A549 (cell line): ENCODE data around the gene RHCG. TPM values are rescaled to one million over a fixed set of nuclear protein-coding genes. Genes with fewer than 3 reads are reported as not detected.
A peak's percentile ranks its signal among the peaks of the same experiment; 100 is the strongest.

ENCODE experiments used
- ATAC-seq, 2 experiments: fragments of 200-7000 bp in 1 of 2; fragments of >200 bp in 1 of 2; cut with Nextera tagmentation in 1 of 2; cut with Tn5 transposase in 1 of 2; 3 replicates each; pipeline versions ENCODE4 v1.8.0 to v1.9.1; 2018 to 2020; ENCODE audit warnings: mild to moderate bottlenecking in 1 of 2, moderate library complexity in 1 of 2
- CTCF ChIA-PET: fragments of 300-600 bp; sonication (Branson Sonifier 250); formaldehyde crosslinking; extraction: SDS; loops from one replicate; lab custom pipeline; 2021; ENCODE audit warnings: antibody characterized with exemption, inconsistent platforms; lab: Yijun Ruan, JAX
- POLR2A ChIA-PET: fragments of 350-600 bp; formaldehyde crosslinking; extraction: SDS; loops from one replicate; lab custom pipeline; 2021; ENCODE audit warnings: antibody characterized with exemption, inconsistent platforms; lab: Yijun Ruan, JAX
- DNase-seq, 2 experiments: peaks; one replicate each; pipeline versions ENCODE4 v3.0.0 to v3.0.0-alpha.2; 2011 to 2016; ENCODE audit warnings: low read depth in 1 of 2, low spot score in 1 of 2
- FAIRE-seq: peaks from 2 replicates; lab custom pipeline; 2011; peaks lifted over from hg19 to GRCh38; lab: Jason Lieb, UNC
- H3K27ac ChIP-seq, 2 experiments: fragments of >200 bp; sonication (Bioruptor Twin); formaldehyde crosslinking; 3 replicates each; pipeline ENCODE4 v1.5.1; 2016 to 2017
- H3K4me1 ChIP-seq: fragments of >200 bp; sonication (Bioruptor Twin); formaldehyde crosslinking; 3 replicates; pipeline ENCODE4 v1.6.1; 2016
- H3K4me2 ChIP-seq: fragments of >200 bp; sonication (Bioruptor Twin); formaldehyde crosslinking; 3 replicates; pipeline ENCODE4 v1.6.1; 2016
- H3K4me3 ChIP-seq: fragments of >200 bp; sonication (Bioruptor Twin); formaldehyde crosslinking; 3 replicates; pipeline ENCODE4 v1.5.1; 2016
- H3K9me3 ChIP-seq: fragments of >200 bp; sonication (Bioruptor Twin); formaldehyde crosslinking; 3 replicates; pipeline ENCODE4 v1.6.1; 2016
- BCL3 ChIP-seq: fragments of >200 bp; sonication (Bioruptor Twin); formaldehyde crosslinking; IDR thresholded peaks from 3 replicates; pipeline ENCODE4 v1.6.1; 2016
- CBX2 ChIP-seq: fragments of 200-600 bp; sonication (generic); IDR thresholded peaks from 2 replicates; pipeline ENCODE4 v1.6.1; 2016; ENCODE audit warnings: low read depth, mild to moderate bottlenecking, borderline replicate concordance
- CHD2 ChIP-seq: fragments of 150-350 bp; IDR thresholded peaks from 2 replicates; pipeline ENCODE4 v1.6.1; 2014; ENCODE audit warnings: low read length; ENCODE audit not compliant: partially characterized antibody
- EHMT2 ChIP-seq: fragments of 200-600 bp; sonication (generic); IDR thresholded peaks from 2 replicates; pipeline ENCODE4 v1.6.1; 2016; ENCODE audit warnings: antibody characterized with exemption, low read depth, mild to moderate bottlenecking, moderate library complexity
- ELK1 ChIP-seq: fragments of 150-350 bp; IDR thresholded peaks from 2 replicates; pipeline ENCODE4 v1.6.1; 2014; ENCODE audit warnings: low read depth, mild to moderate bottlenecking, low read length
- EP300 ChIP-seq, 2 experiments: fragments of >200 bp; sonication (Bioruptor Twin); formaldehyde crosslinking; IDR thresholded peaks; 2 replicates in 1 of 2; 3 replicates in 1 of 2; pipeline ENCODE4 v1.6.1; 2016 to 2017
- FOXS1 ChIP-seq: fragments of 250-450 bp; sonication (Bioruptor Pico); IDR thresholded peaks from 2 replicates; pipeline ENCODE4 v1.5.0; 2020; ENCODE audit warnings: mild to moderate bottlenecking, moderate library complexity
- HDAC2 ChIP-seq: fragments of 200-600 bp; sonication (generic); IDR thresholded peaks from 2 replicates; pipeline ENCODE4 v1.6.1; 2016
- HEYL ChIP-seq: fragments of 250-450 bp; sonication (Bioruptor Pico); IDR thresholded peaks from 2 replicates; pipeline ENCODE4 v1.8.0; 2021; ENCODE audit warnings: mild to moderate bottlenecking, moderate library complexity
- PHF8 ChIP-seq: fragments of 200-600 bp; sonication (generic); IDR thresholded peaks from 2 replicates; pipeline ENCODE4 v1.6.1; 2016; ENCODE audit warnings: low read depth, mild to moderate bottlenecking, antibody characterized with exemption, moderate library complexity, borderline replicate concordance
- POLR2A ChIP-seq: IDR thresholded peaks from 2 replicates; pipeline ENCODE4 v1.6.1; 2012; ENCODE audit warnings: mild to moderate bottlenecking, low read length
- RAD21 ChIP-seq, 2 experiments: fragments of >200 bp in 1 of 2; sonication (Bioruptor Twin) in 1 of 2; formaldehyde crosslinking in 1 of 2; IDR thresholded peaks in 1 of 2; conservative IDR thresholded peaks in 1 of 2; 2 replicates in 1 of 2; 3 replicates in 1 of 2; pipeline ENCODE4 v1.6.1; 2012 to 2018; ENCODE audit warnings: inconsistent platforms in 1 of 2
- SREBF2 ChIP-seq: fragments of 450-650 bp; IDR thresholded peaks from 2 replicates; pipeline ENCODE4 v1.6.1; 2014; ENCODE audit warnings: mild to moderate bottlenecking, moderate library complexity
- TFCP2L1 ChIP-seq: fragments of 250-450 bp; sonication (Bioruptor Pico); IDR thresholded peaks from 2 replicates; pipeline ENCODE4 v1.5.0; 2021; ENCODE audit warnings: mild to moderate bottlenecking
- TP53 ChIP-seq: fragments of 250-450 bp; sonication (Bioruptor Pico); IDR thresholded peaks from 2 replicates; pipeline ENCODE4 v1.5.0; 2021; ENCODE audit warnings: mild to moderate bottlenecking, moderate library complexity
- ZC3H11A ChIP-seq: fragments of 450-650 bp; IDR thresholded peaks from 2 replicates; pipeline ENCODE4 v1.6.1; 2014; ENCODE audit warnings: antibody characterized with exemption, mild to moderate bottlenecking
- ZFP36 ChIP-seq: fragments of 450-650 bp; IDR thresholded peaks from 2 replicates; pipeline ENCODE4 v1.6.1; 2014; ENCODE audit warnings: borderline replicate concordance; ENCODE audit not compliant: partially characterized antibody
- ZNF302 ChIP-seq: fragments of 250-450 bp; sonication (Bioruptor Pico); IDR thresholded peaks from 2 replicates; pipeline ENCODE4 v1.9.0; 2021; ENCODE audit warnings: inconsistent platforms, mild to moderate bottlenecking, moderate library complexity
- WGBS: methylation state at CpG from one replicate; pipeline ENCODE4 v1.1.6; 2017; ENCODE audit errors: missing lambda C conversion rate; 5-methylcytosine and 5-hydroxymethylcytosine counted together
- polyA plus RNA-seq, 4 experiments: library from polyadenylated mRNA; depleted of rRNA in 3 of 4; stranded (reverse); fragments of >200 nt; fragmentation: RNase III in 1 of 4; extraction: RNeasy Plus Mini Kit Qiagen cat#74134 plus additional on column Dnase treatment in 1 of 4; gene quantifications; 2 replicates in 3 of 4; 3 replicates in 1 of 4; pipeline ENCODE4 v1.2.3, GENCODE V29; 2011 to 2017
- TF ChIP-seq, protein P1 (sequence below): fragments of 450-650 bp; IDR thresholded peaks from 2 replicates; pipeline ENCODE4 v1.6.1; 2014; ENCODE audit warnings: antibody characterized with exemption
- TF ChIP-seq, protein P2 (sequence below): fragments of >200 bp; sonication (Bioruptor Twin); formaldehyde crosslinking; IDR thresholded peaks from 3 replicates; pipeline ENCODE4 v1.5.1; 2016
- TF ChIP-seq, protein P3 (sequence below): IDR thresholded peaks from 2 replicates; pipeline ENCODE4 v1.6.1; 2012
- TF ChIP-seq, protein P4 (sequence below): fragments of >200 bp; sonication (Bioruptor Twin); formaldehyde crosslinking; IDR thresholded peaks from 2 replicates; pipeline ENCODE4 v1.6.1; 2016

RHCG gene
- polyA plus RNA-seq, 2 of the 4 experiments (the other 2 are of a cell fraction) = 3.6 to 11.0 TPM

- WGBS = 31% methylated on average over 2 of the region's 2 CpGs
- FAIRE-seq = peak; percentile 68
- Histone ChIP-seq H3K4me3 (no peak overlapping the region), H3K4me2 (no peak overlapping the region), H3K4me1 (no peaks in the 10 kb centered on the region), H3K9me3 (peaks cover 16% of the 10 kb centered on the region), H3K27ac (no peak overlapping the region)
- CTCF ChIA-PET = interaction anchor here (0.6 to 1.8 kb wide), 5 partner anchors 14 to 183 kb away, joined by 3 to 6 read pairs (median 3); no protein-coding TSS in a partner anchor
- no peak for DNase-seq
- ATAC-seq = no peak
- POLR2A ChIA-PET = no interaction called here
- TF ChIP-seq RAD21 (conservative IDR thresholded peaks at IDR 0.05 in 1 of 2, IDR thresholded peaks at IDR 0.05 in 1 of 2) = no peak
- no peak for TF ChIP-seq ZNF302 (CRISPR knock-in tag)
- TF ChIP-seq HDAC2 = no peak
- TF ChIP-seq TFCP2L1 (CRISPR knock-in tag) = no peak
- TF ChIP-seq CBX2 = no peak
- TF ChIP-seq ZFP36 = no peak
- no peak for TF ChIP-seq ZC3H11A
- TF ChIP-seq SREBF2 = no peak
- TF ChIP-seq EHMT2 = no peak
- TF ChIP-seq POLR2A = no peak
Observed at GRCh38 chr15:89539027-89539426, 42.6 kb upstream of the RHCG start.

GRCh38 chr15:89533861-89534544 is 37.6 kb upstream of the RHCG start:
- Histone ChIP-seq H3K4me1 (no peaks in the 10 kb centered on the region), H3K9me3 (peaks cover 13% of the 10 kb centered on the region), H3K4me3 (no peak overlapping the region), H3K27ac (no peak overlapping the region), H3K4me2 (no peak overlapping the region)
- ChIA-PET CTCF (interaction anchor here (0.9 to 1.5 kb wide), 2 partner anchors 11 to 117 kb away, joined by 3 to 4 read pairs; no protein-coding TSS in a partner anchor), POLR2A (no interaction called here)
- FAIRE-seq = peak; percentile 87
- ATAC-seq = no peak
- TF ChIP-seq PHF8 (no peak), ZFP36 (no peak), CHD2 (no peak), ELK1 (no peak), HEYL (CRISPR knock-in tag) (no peak), EP300 (IDR thresholded peaks at IDR 0.05) (no peak), TP53 (CRISPR knock-in tag) (no peak), BCL3 (no peak), FOXS1 (CRISPR knock-in tag) (no peak)
- TF ChIP-seq, protein P1, sequence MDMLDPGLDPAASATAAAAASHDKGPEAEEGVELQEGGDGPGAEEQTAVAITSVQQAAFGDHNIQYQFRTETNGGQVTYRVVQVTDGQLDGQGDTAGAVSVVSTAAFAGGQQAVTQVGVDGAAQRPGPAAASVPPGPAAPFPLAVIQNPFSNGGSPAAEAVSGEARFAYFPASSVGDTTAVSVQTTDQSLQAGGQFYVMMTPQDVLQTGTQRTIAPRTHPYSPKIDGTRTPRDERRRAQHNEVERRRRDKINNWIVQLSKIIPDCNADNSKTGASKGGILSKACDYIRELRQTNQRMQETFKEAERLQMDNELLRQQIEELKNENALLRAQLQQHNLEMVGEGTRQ = no peak
- TF ChIP-seq, protein P2, sequence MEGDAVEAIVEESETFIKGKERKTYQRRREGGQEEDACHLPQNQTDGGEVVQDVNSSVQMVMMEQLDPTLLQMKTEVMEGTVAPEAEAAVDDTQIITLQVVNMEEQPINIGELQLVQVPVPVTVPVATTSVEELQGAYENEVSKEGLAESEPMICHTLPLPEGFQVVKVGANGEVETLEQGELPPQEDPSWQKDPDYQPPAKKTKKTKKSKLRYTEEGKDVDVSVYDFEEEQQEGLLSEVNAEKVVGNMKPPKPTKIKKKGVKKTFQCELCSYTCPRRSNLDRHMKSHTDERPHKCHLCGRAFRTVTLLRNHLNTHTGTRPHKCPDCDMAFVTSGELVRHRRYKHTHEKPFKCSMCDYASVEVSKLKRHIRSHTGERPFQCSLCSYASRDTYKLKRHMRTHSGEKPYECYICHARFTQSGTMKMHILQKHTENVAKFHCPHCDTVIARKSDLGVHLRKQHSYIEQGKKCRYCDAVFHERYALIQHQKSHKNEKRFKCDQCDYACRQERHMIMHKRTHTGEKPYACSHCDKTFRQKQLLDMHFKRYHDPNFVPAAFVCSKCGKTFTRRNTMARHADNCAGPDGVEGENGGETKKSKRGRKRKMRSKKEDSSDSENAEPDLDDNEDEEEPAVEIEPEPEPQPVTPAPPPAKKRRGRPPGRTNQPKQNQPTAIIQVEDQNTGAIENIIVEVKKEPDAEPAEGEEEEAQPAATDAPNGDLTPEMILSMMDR = no peak
- TF ChIP-seq, protein P3, sequence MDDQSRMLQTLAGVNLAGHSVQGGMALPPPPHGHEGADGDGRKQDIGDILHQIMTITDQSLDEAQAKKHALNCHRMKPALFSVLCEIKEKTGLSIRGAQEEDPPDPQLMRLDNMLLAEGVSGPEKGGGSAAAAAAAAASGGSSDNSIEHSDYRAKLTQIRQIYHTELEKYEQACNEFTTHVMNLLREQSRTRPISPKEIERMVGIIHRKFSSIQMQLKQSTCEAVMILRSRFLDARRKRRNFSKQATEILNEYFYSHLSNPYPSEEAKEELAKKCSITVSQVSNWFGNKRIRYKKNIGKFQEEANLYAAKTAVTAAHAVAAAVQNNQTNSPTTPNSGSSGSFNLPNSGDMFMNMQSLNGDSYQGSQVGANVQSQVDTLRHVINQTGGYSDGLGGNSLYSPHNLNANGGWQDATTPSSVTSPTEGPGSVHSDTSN = no peak
- TF ChIP-seq, protein P4, sequence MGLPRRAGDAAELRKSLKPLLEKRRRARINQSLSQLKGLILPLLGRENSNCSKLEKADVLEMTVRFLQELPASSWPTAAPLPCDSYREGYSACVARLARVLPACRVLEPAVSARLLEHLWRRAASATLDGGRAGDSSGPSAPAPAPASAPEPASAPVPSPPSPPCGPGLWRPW = no peak
- WGBS = 59% methylated on average over 4 of the region's 4 CpGs
- no peak for DNase-seq
